Measurements from ENCODE around the gene TMEM132E. TPM values are rescaled to one million over a fixed set of nuclear protein-coding genes. Genes with fewer than 3 reads are reported as not detected.

TMEM132E gene
- 0.29 TPM in 1 of 2 replicates, not detected in the other for total RNA-seq

DNA sequence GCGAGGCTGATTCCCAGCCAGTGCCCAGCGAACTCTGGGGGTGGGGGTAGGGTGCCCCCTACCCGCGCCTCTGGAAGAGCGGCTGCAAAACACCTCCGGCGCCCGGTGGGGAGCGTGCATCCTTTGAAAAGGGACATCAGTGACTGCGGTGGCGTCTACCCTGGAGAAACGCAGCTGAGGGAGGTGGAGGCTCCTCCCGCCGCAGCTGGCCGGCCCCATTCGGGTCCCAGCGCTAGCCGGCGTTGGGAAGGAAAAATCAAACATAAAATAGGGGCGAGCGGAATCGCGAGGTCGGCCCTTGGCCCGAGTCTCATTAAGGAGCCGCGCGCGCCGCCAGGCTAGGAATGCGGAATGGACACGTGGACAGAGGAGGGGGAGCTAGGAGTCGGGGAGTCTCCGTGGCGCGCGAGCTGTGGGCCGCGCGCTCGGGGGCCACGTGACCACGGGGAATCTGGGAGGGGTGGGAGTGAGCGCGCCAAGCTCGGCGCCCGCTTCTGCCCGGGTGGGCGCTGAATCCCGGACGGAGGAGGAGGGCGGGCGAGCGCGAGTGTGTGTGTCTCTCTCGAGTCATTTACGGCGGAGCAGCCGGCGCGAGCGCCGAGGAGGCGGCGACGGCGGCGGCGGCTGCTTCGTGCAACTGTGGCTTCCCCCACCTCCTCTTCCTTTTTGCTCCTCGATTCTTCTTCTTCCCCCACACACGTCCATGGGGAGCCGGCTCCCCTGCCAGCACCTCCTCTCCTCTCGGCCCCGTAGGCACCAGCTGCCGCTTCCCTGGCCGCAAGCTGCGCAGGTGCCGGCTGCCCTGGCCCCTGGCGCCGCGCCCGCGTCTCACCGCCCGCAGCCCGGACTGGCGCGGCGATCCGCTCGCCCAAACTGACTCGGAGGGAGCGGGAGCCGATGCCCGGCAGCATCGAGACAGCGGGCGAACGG lies at the start of gene TMEM132E:
TMEM132E (plus strand) TSS at position 566 of the 930 bp plus-strand sequence. CDS start 1,495 bp downstream, outside the sequence.
- H3K4me1 ChIP-seq (ENCODE audit: insufficient read depth, low read length) = no peaks in the 10 kb centered on the region
- DNase-seq (ENCODE audit: insufficient read length, low spot score, missing footprints) = peak; percentile 90
- TF ChIP-seq, protein P1, sequence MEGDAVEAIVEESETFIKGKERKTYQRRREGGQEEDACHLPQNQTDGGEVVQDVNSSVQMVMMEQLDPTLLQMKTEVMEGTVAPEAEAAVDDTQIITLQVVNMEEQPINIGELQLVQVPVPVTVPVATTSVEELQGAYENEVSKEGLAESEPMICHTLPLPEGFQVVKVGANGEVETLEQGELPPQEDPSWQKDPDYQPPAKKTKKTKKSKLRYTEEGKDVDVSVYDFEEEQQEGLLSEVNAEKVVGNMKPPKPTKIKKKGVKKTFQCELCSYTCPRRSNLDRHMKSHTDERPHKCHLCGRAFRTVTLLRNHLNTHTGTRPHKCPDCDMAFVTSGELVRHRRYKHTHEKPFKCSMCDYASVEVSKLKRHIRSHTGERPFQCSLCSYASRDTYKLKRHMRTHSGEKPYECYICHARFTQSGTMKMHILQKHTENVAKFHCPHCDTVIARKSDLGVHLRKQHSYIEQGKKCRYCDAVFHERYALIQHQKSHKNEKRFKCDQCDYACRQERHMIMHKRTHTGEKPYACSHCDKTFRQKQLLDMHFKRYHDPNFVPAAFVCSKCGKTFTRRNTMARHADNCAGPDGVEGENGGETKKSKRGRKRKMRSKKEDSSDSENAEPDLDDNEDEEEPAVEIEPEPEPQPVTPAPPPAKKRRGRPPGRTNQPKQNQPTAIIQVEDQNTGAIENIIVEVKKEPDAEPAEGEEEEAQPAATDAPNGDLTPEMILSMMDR (IDR thresholded peaks at IDR 0.05; ENCODE audit: extremely low read depth, low read depth, low read length) = no peak
- H3K27me3 ChIP-seq (ENCODE audit: insufficient read depth, low read length) = peaks cover 54% of the 10 kb centered on the region
- no peak within 1 kb of the TSS for H3K27ac ChIP-seq (ENCODE audit: low read depth, low read length)
- H3K4me2 ChIP-seq (ENCODE audit: insufficient read depth, low read length) = peak within 1 kb of the TSS; percentile 51
- no peaks in the 10 kb centered on the region for H3K79me2 ChIP-seq (ENCODE audit: insufficient read depth, low read length)
- no peak within 1 kb of the TSS for H2AFZ ChIP-seq (ENCODE audit: low read length)
- no peaks in the 10 kb centered on the region for H3K36me3 ChIP-seq (ENCODE audit: insufficient read depth, low read length)
- H3K9me3 ChIP-seq (ENCODE audit: low read depth, low read length) = no peaks in the 10 kb centered on the region
- H4K20me1 ChIP-seq (ENCODE audit: insufficient read depth, low read length) = no peaks in the 10 kb centered on the region
- peak within 1 kb of the TSS; percentile 47 for H3K4me3 ChIP-seq (ENCODE audit: insufficient read depth, low read length)

DNA sequence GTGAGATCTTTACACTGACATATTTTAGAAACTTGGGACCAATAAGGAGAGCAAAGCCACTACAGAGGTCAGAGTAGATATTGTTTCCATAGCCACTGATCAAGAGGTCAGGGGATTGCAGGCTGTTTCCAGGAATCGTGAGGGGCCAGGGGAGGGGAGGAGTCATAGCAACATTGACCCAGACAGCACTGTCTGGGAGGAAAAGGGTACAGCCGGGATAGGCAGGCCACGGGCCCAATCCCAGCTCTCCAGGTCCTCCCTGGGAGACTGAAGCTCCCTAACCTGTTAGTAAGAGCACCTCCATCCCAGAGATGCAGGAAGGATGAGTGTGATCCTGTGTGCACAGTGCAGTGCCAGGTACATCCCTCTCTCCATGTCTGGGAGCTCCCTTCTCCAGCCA lies 48.5 kb upstream of the TMEM132E start:
- Histone ChIP-seq H3K27ac (ENCODE audit: low read depth, low read length) (no peak overlapping the region), H3K4me2 (ENCODE audit: insufficient read depth, low read length) (no peak overlapping the region), H3K4me1 (ENCODE audit: insufficient read depth, low read length) (no peaks in the 10 kb centered on the region), H3K79me2 (ENCODE audit: insufficient read depth, low read length) (no peaks in the 10 kb centered on the region), H3K36me3 (ENCODE audit: insufficient read depth, low read length) (no peaks in the 10 kb centered on the region), H3K4me3 (ENCODE audit: insufficient read depth, low read length) (no peak overlapping the region), H2AFZ (ENCODE audit: low read length) (no peak overlapping the region), H3K27me3 (ENCODE audit: insufficient read depth, low read length) (no peaks in the 10 kb centered on the region), H4K20me1 (ENCODE audit: insufficient read depth, low read length) (no peaks in the 10 kb centered on the region), H3K9me3 (ENCODE audit: low read depth, low read length) (no peaks in the 10 kb centered on the region)
- TF ChIP-seq, protein P1 (IDR thresholded peaks at IDR 0.05; ENCODE audit: extremely low read depth, low read depth, low read length) = no peak
- DNase-seq (ENCODE audit: insufficient read length, low spot score, missing footprints) = no peak

GRCh38 chr17:34532281-34533065 lies 46.9 kb upstream of the TMEM132E start:
- Histone ChIP-seq H2AFZ (ENCODE audit: low read length) (no peak overlapping the region), H3K27ac (ENCODE audit: low read depth, low read length) (no peak overlapping the region), H3K4me1 (ENCODE audit: insufficient read depth, low read length) (no peaks in the 10 kb centered on the region), H3K79me2 (ENCODE audit: insufficient read depth, low read length) (no peaks in the 10 kb centered on the region), H4K20me1 (ENCODE audit: insufficient read depth, low read length) (no peaks in the 10 kb centered on the region), H3K36me3 (ENCODE audit: insufficient read depth, low read length) (no peaks in the 10 kb centered on the region), H3K4me3 (ENCODE audit: insufficient read depth, low read length) (no peak overlapping the region), H3K27me3 (ENCODE audit: insufficient read depth, low read length) (no peaks in the 10 kb centered on the region), H3K9me3 (ENCODE audit: low read depth, low read length) (no peaks in the 10 kb centered on the region), H3K4me2 (ENCODE audit: insufficient read depth, low read length) (no peak overlapping the region)
- DNase-seq (ENCODE audit: insufficient read length, low spot score, missing footprints) = no peak
- TF ChIP-seq, protein P1 (IDR thresholded peaks at IDR 0.05; ENCODE audit: extremely low read depth, low read depth, low read length) = no peak
